Tibial artery (tissue), 4 donors: Measurements from ENCODE around the gene KCMF1.

Source experiments
- DNase-seq, 2 donors: peaks; one replicate each; pipeline ENCODE4 v3.0.0-alpha.2; 2019
- H3K27ac ChIP-seq, 2 donors: fragments of 200-600 bp; sonication (generic) in 1 of 2; 1 replicate in 1 of 2; 2 replicates in 1 of 2; pipeline ENCODE4 v1.5.1; 2018 to 2019; ENCODE audit warnings: mild to moderate bottlenecking in 1 of 2
- H3K27me3 ChIP-seq, 2 donors: fragments of 200-600 bp; sonication (generic) in 1 of 2; one replicate each; pipeline versions ENCODE4 v1.5.1 to v1.6.0; 2016 to 2019
- H3K36me3 ChIP-seq, 3 donors: fragments of 200-600 bp; sonication (generic) in 2 of 3; one replicate each; pipeline ENCODE4 v1.5.1; 2016 to 2019; ENCODE audit warnings: mild to moderate bottlenecking in 2 of 3
- H3K4me1 ChIP-seq, 4 donors: fragments of 200-600 bp; sonication (generic) in 2 of 4; 1 replicate in 3 of 4; 2 replicates in 1 of 4; pipeline ENCODE4 v1.5.1; 2016 to 2019
- H3K4me3 ChIP-seq, 2 donors: fragments of 200-600 bp; sonication (generic) in 1 of 2; 1 replicate in 1 of 2; 2 replicates in 1 of 2; pipeline ENCODE4 v1.5.1; 2018 to 2019; ENCODE audit warnings: mild to moderate bottlenecking in 2 of 2
- H3K9me3 ChIP-seq, 3 donors: fragments of 200-600 bp; sonication (generic) in 1 of 3; one replicate each; pipeline ENCODE4 v1.5.1; 2016 to 2019
- CTCF ChIP-seq, 2 experiments: fragments of 200-600 bp in 1 of 2; fragments of 450-650 bp in 1 of 2; IDR thresholded peaks; one replicate each; pipeline ENCODE4 v1.5.1; 2017 to 2019; ENCODE audit warnings: antibody characterized with exemption in 2 of 2, mild to moderate bottlenecking in 1 of 2, moderate library complexity in 1 of 2
- intact Hi-C: fragments of 100-400 bp; cut with DNase I; formaldehyde crosslinking; loops from one replicate; pipeline ENCODE4 v1.15.0; 2023; ENCODE audit warnings: low total_unique reads

Gene KCMF1

GRCh38 chr2:85008252-85008651 lies 37.3 kb downstream of the KCMF1 start:
- TF ChIP-seq CTCF (IDR thresholded peaks at IDR 0.05) = no peak
- H3K27me3 ChIP-seq = no peaks in the 10 kb centered on the region
- peaks cover 0 to 32% (median 5%) of the 10 kb centered on the region in 4 donors for H3K4me1 ChIP-seq
- H3K27ac ChIP-seq = no peak overlapping the region
- intact Hi-C loops = no loop called here
- H3K9me3 ChIP-seq = no peaks in the 10 kb centered on the region
- DNase-seq = no peak
- no peak overlapping the region for H3K4me3 ChIP-seq
- H3K36me3 ChIP-seq = peaks cover 0 to 11% (median 3%) of the 10 kb centered on the region in 3 donors

- no peak for DNase-seq
- Histone ChIP-seq H3K4me1 (peaks cover 0 to 38% (median 5%) of the 10 kb centered on the region in 4 donors), H3K4me3 (no peak overlapping the region), H3K9me3 (no peaks in the 10 kb centered on the region), H3K27me3 (no peaks in the 10 kb centered on the region), H3K27ac (no peak overlapping the region), H3K36me3 (peaks cover 0 to 11% (median 0%) of the 10 kb centered on the region in 3 donors)
- TF ChIP-seq CTCF (IDR thresholded peaks at IDR 0.05) = no peak
- intact Hi-C loops = no loop called here
These were observed 38.2 kb downstream of the KCMF1 start for GRCh38 chr2:85009019-85009618.

GRCh38 chr2:85010404-85010803 lies 39.4 kb downstream of the KCMF1 start:
- intact Hi-C loops = no loop called here
- Histone ChIP-seq H3K27me3 (no peaks in the 10 kb centered on the region), H3K27ac (no peak overlapping the region), H3K4me3 (no peak overlapping the region), H3K4me1 (peaks cover 0 to 48% (median 10%) of the 10 kb centered on the region in 4 donors), H3K36me3 (peaks cover 0 to 11% (median 0%) of the 10 kb centered on the region in 3 donors), H3K9me3 (no peaks in the 10 kb centered on the region)
- no peak for DNase-seq
- TF ChIP-seq CTCF (IDR thresholded peaks at IDR 0.05) = no peak

- H3K4me3 ChIP-seq = no peak overlapping the region
- H3K27ac ChIP-seq = no peak overlapping the region
- H3K36me3 ChIP-seq = peaks cover 0 to 11% (median 0%) of the 10 kb centered on the region in 3 donors
- no peak for DNase-seq
- peaks cover 0 to 48% (median 13%) of the 10 kb centered on the region in 4 donors for H3K4me1 ChIP-seq
- no peak for TF ChIP-seq CTCF (IDR thresholded peaks at IDR 0.05)
- no peaks in the 10 kb centered on the region for H3K9me3 ChIP-seq
- H3K27me3 ChIP-seq = no peaks in the 10 kb centered on the region
- intact Hi-C loops = no loop called here
These were observed 40.1 kb downstream of the KCMF1 start for GRCh38 chr2:85011098-85011497.

- intact Hi-C loops = no loop called here
- TF ChIP-seq CTCF (IDR thresholded peaks at IDR 0.05) = no peak
These were observed 40.8 kb downstream of the KCMF1 start for GRCh38 chr2:85011747-85012146.

More at GRCh38 chr2:85011747-85012146, 40.8 kb downstream of the KCMF1 start:
- H3K27me3 ChIP-seq = no peaks in the 10 kb centered on the region
- H3K4me3 ChIP-seq = no peak overlapping the region
- DNase-seq = no peak
- H3K27ac ChIP-seq = no peak overlapping the region
- no peaks in the 10 kb centered on the region for H3K9me3 ChIP-seq
- peaks cover 0 to 11% (median 0%) of the 10 kb centered on the region in 3 donors for H3K36me3 ChIP-seq
- peaks cover 0 to 54% (median 15%) of the 10 kb centered on the region in 4 donors for H3K4me1 ChIP-seq
